Loucy (cell line): ENCODE measurements around the gene MRPL32.

Experiments
- H2AFZ ChIP-seq: fragments of 200-600 bp; sonication (generic); 2 replicates; pipeline ENCODE4 v1.6.0; 2016; ENCODE audit warnings: antibody characterized with exemption, mild to moderate bottlenecking, low read length, moderate library complexity
- H3F3A ChIP-seq: fragments of 200-600 bp; 2 replicates; pipeline ENCODE4 v1.6.0; 2016; ENCODE audit warnings: antibody characterized with exemption, low read depth, mild to moderate bottlenecking
- H3K27me3 ChIP-seq: fragments of 200-600 bp; sonication (generic); 2 replicates; pipeline ENCODE4 v1.6.1; 2014; ENCODE audit warnings: low read length, mild to moderate bottlenecking; ENCODE audit not compliant: insufficient read depth, poor library complexity, severe bottlenecking
- H3K36me3 ChIP-seq: fragments of 200-600 bp; sonication (generic); 2 replicates; pipeline ENCODE4 v1.6.1; 2016; ENCODE audit warnings: low read length; ENCODE audit not compliant: insufficient read depth
- H3K4me1 ChIP-seq: fragments of 200-600 bp; sonication (generic); 2 replicates; pipeline ENCODE4 v1.5.1; 2014; ENCODE audit warnings: low read length, mild to moderate bottlenecking; ENCODE audit not compliant: insufficient read depth, poor library complexity, severe bottlenecking
- H3K4me2 ChIP-seq: fragments of 200-600 bp; sonication (generic); 2 replicates; pipeline ENCODE4 v1.6.0; 2014; ENCODE audit warnings: antibody characterized with exemption, low read length, low read depth, mild to moderate bottlenecking; ENCODE audit not compliant: poor library complexity, severe bottlenecking
- H3K4me3 ChIP-seq: fragments of 200-600 bp; sonication (generic); 2 replicates; pipeline ENCODE4 v1.5.1; 2014; ENCODE audit warnings: low read length, mild to moderate bottlenecking, mixed read lengths; ENCODE audit not compliant: poor library complexity, severe bottlenecking
- H3K79me2 ChIP-seq: fragments of 200-600 bp; sonication (generic); 2 replicates; pipeline ENCODE4 v1.6.1; 2014; ENCODE audit warnings: low read length; ENCODE audit not compliant: insufficient read depth
- H3K9ac ChIP-seq: fragments of 200-600 bp; sonication (generic); 2 replicates; pipeline ENCODE4 v1.6.0; 2014; ENCODE audit warnings: mild to moderate bottlenecking, low read depth, low read length, moderate library complexity; ENCODE audit not compliant: poor library complexity, severe bottlenecking
- H3K9me2 ChIP-seq: fragments of 200-600 bp; sonication (generic); replicated peaks from 2 replicates; pipeline ENCODE4 v1.6.1; 2016; ENCODE audit warnings: low read depth, low read length, mixed read lengths
- H3K9me3 ChIP-seq: fragments of 200-600 bp; sonication (generic); 2 replicates; pipeline ENCODE4 v1.6.1; 2014; ENCODE audit warnings: mild to moderate bottlenecking, antibody characterized with exemption, low read length, low read depth; ENCODE audit not compliant: insufficient read depth
- H4K20me1 ChIP-seq: fragments of 200-600 bp; sonication (generic); 2 replicates; pipeline ENCODE4 v1.6.0; 2014; ENCODE audit warnings: antibody characterized with exemption, low read length, mild to moderate bottlenecking; ENCODE audit not compliant: insufficient read depth, poor library complexity, severe bottlenecking
- CTCF ChIP-seq: fragments of 200-600 bp; sonication (generic); conservative IDR thresholded peaks from 2 replicates; pipeline ENCODE4 v1.5.1; 2014; ENCODE audit warnings: mild to moderate bottlenecking, antibody characterized with exemption, low read length
- EZH2phosphoT487 ChIP-seq: fragments of 200-600 bp; IDR thresholded peaks from 2 replicates; pipeline ENCODE4 v1.6.1; 2018; ENCODE audit warnings: antibody characterized with exemption, mild to moderate bottlenecking, moderate library complexity, borderline replicate concordance

MRPL32 gene

GRCh38 chr7:42972699-42973500 is 40.7 kb downstream of the MRPL32 start:
- Histone ChIP-seq H3K4me2 (no peak overlapping the region), H3K79me2 (no peaks in the 10 kb centered on the region), H3K36me3 (no peaks in the 10 kb centered on the region), H3K27me3 (no peaks in the 10 kb centered on the region), H3K9me2 (no peaks in the 10 kb centered on the region; the same call in 1 of the 2 replicates), H3K9ac (no peak overlapping the region), H4K20me1 (no peaks in the 10 kb centered on the region), H3K9me3 (no peaks in the 10 kb centered on the region), H3K4me1 (no peaks in the 10 kb centered on the region), H3F3A (no peaks in the 10 kb centered on the region), H2AFZ (no peak overlapping the region), H3K4me3 (no peak overlapping the region)
- no peak for TF ChIP-seq CTCF
- TF ChIP-seq EZH2phosphoT487 = no peak

- Histone ChIP-seq H3K9me3 (no peaks in the 10 kb centered on the region), H3K9me2 (no peaks in the 10 kb centered on the region), H3K79me2 (no peaks in the 10 kb centered on the region), H3K4me2 (no peak overlapping the region), H3K9ac (no peak overlapping the region), H3F3A (no peaks in the 10 kb centered on the region), H3K4me3 (no peak overlapping the region), H3K4me1 (no peaks in the 10 kb centered on the region), H3K36me3 (no peaks in the 10 kb centered on the region), H2AFZ (no peak overlapping the region), H3K27me3 (no peaks in the 10 kb centered on the region), H4K20me1 (no peaks in the 10 kb centered on the region)
- TF ChIP-seq EZH2phosphoT487 (no peak), CTCF (no peak)
Observed at GRCh38 chr7:42976371-42976770, 44.2 kb downstream of the MRPL32 start.

GRCh38 chr7:42978496-42978895 is 46.3 kb downstream of the MRPL32 start:
- no peak overlapping the region for H3K4me3 ChIP-seq
- H3K36me3 ChIP-seq = no peaks in the 10 kb centered on the region
- no peak overlapping the region for H2AFZ ChIP-seq
- no peak overlapping the region for H3K4me2 ChIP-seq
- no peaks in the 10 kb centered on the region for H3K9me2 ChIP-seq
- H3K27me3 ChIP-seq = no peaks in the 10 kb centered on the region
- no peaks in the 10 kb centered on the region for H3F3A ChIP-seq
- H3K4me1 ChIP-seq = no peaks in the 10 kb centered on the region
- no peaks in the 10 kb centered on the region for H3K79me2 ChIP-seq
- no peaks in the 10 kb centered on the region for H4K20me1 ChIP-seq
- TF ChIP-seq CTCF (no peak), EZH2phosphoT487 (no peak)
- no peaks in the 10 kb centered on the region for H3K9me3 ChIP-seq
- no peak overlapping the region for H3K9ac ChIP-seq
